Measurements from ENCODE around the gene ZBP1.

GRCh38 chr20:57656252-57656820 is 36.1 kb upstream of the ZBP1 start:
- TF ChIP-seq, protein P1, sequence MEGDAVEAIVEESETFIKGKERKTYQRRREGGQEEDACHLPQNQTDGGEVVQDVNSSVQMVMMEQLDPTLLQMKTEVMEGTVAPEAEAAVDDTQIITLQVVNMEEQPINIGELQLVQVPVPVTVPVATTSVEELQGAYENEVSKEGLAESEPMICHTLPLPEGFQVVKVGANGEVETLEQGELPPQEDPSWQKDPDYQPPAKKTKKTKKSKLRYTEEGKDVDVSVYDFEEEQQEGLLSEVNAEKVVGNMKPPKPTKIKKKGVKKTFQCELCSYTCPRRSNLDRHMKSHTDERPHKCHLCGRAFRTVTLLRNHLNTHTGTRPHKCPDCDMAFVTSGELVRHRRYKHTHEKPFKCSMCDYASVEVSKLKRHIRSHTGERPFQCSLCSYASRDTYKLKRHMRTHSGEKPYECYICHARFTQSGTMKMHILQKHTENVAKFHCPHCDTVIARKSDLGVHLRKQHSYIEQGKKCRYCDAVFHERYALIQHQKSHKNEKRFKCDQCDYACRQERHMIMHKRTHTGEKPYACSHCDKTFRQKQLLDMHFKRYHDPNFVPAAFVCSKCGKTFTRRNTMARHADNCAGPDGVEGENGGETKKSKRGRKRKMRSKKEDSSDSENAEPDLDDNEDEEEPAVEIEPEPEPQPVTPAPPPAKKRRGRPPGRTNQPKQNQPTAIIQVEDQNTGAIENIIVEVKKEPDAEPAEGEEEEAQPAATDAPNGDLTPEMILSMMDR (IDR thresholded peaks at IDR 0.05; ENCODE audit: low read depth, low read length) = no peak
- TF ChIP-seq EZH2phosphoT487 (IDR thresholded peaks at IDR 0.05; ENCODE audit: low read depth) = no peak
